Right ventricle myocardium inferior (tissue), 1 donor: ENCODE results near the gene SPATA24. TPM values are rescaled to one million over a fixed set of nuclear protein-coding genes. Genes with fewer than 3 reads are reported as not detected.
"Not testable (repeated sequence)": the region's sequence is repeated elsewhere in the genome, so short reads cannot be mapped to it uniquely, and the experiment has no call there.

Experiments used
- ATAC-seq: fragments of 200-7000 bp; cut with Tn5 transposase; one replicate; pipeline ENCODE4 v1.9.1; 2020; ENCODE audit warnings: mild to moderate bottlenecking, moderate library complexity
- DNase-seq: peaks from one replicate; pipeline ENCODE4 v3.0.0; 2021; ENCODE audit errors: missing footprints
- intact Hi-C: fragments of 100-400 bp; cut with DNase I; formaldehyde crosslinking; loops from one replicate; pipeline ENCODE4 v1.11.0; 2022
- long read RNA-seq: library from polyadenylated mRNA; unstranded; transcript quantifications from one replicate; pipeline ENCODE4 v2.0.0, GENCODE V29; 2021
- total RNA-seq: library from RNA; stranded (reverse); fragmentation: NEBNext Ultra II Directional; extraction: Animal tissue kit (Norgen Biotek cat#: 25700); gene quantifications from one replicate; pipeline ENCODE4 v1.2.1, GENCODE V29; 2021
- donor health status: DM: no; HTN: yes; CAD: no; lungs with severe emphysema.

The SPATA24 gene, protein sequence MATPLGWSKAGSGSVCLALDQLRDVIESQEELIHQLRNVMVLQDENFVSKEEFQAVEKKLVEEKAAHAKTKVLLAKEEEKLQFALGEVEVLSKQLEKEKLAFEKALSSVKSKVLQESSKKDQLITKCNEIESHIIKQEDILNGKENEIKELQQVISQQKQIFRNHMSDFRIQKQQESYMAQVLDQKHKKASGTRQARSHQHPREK
- 17.2 TPM for total RNA-seq
- long read RNA-seq, partial matches to known transcripts: 0 of 3 reads
- long read RNA-seq, other reads (novel, unspliced or antisense): 1 of 3 reads

GRCh38 chr5:139403787-139404483 is at the start of gene SPATA24:
SPATA24 (minus strand) TSS chr5:139404089; CDS start chr5:139404060, 29 bp downstream.
- intact Hi-C loops: no loop called here
- peak; percentile 100 for DNase-seq

GRCh38 chr5:139451878-139452660 is 48.2 kb upstream of the SPATA24 start:
- intact Hi-C loops: no loop called here
- ATAC-seq (no peak), DNase-seq (no peak)

More at GRCh38 chr5:139403787-139404483, at the start of gene SPATA24:
- peak; percentile 97 for ATAC-seq

DNA sequence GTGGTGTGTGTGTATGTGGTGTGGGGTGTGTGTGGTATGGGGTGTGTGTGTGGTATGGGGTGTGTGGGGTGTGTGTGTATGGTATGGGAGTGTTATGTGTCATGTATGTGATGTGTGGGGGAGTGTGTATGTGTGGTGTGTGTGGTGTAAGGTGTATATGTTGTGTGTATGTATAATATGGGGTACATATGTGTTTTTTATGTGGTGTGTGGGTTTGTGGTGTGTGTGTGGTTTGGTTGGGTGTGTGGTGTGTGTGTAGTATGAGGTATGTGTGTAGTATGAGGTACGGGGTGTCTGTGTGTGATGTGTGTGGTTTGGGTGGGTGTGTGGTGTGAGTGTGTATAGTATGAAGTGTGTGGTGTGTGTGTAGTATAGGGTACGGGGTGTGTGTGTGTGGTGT is 47.3 kb upstream of the SPATA24 start:
- no peak for ATAC-seq

DNA sequence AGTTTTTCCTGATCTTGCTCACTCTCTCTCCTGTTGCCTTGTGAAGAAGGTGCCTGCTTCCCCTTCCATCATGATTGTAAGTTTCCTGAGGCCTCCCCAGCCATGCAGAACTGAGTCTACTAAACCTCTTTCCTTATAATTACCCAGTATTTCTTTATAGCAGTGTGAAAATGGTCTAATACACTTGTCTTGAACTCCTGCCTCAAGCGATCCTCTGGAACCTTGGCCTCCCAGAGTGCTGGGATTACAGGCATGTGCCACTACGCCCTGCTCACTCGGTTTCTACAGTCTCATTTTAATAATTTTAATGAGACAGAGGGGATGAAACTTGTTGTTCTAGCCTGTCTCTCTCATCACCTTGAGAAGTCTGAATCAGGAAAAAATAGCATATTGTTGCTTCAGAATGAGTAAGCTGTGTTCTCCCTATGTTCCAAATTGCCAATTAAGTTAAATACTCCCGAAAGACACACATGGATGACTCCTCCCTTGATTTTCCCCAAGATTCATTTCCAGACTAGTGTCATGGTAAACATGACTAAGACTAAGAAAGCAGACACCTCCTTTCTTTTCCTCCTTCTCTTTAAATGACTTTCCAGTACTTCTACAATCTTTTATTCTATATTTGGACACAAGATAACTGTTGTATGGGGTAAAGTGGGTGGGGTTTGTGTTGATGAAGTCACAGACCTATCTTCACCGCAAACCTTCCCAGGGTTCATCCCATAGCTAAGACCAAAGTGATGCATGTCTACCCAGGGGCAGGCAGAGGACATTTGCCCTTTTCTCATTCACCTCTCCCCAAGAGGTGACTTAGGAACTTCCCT is 43.3 kb upstream of the SPATA24 start:
- ATAC-seq (no peak), DNase-seq (no peak)
- intact Hi-C loops: no loop called here

More for the DNA sequence above, 47.3 kb upstream of the SPATA24 start:
- intact Hi-C loops: no loop called here
- no peak for DNase-seq

DNA sequence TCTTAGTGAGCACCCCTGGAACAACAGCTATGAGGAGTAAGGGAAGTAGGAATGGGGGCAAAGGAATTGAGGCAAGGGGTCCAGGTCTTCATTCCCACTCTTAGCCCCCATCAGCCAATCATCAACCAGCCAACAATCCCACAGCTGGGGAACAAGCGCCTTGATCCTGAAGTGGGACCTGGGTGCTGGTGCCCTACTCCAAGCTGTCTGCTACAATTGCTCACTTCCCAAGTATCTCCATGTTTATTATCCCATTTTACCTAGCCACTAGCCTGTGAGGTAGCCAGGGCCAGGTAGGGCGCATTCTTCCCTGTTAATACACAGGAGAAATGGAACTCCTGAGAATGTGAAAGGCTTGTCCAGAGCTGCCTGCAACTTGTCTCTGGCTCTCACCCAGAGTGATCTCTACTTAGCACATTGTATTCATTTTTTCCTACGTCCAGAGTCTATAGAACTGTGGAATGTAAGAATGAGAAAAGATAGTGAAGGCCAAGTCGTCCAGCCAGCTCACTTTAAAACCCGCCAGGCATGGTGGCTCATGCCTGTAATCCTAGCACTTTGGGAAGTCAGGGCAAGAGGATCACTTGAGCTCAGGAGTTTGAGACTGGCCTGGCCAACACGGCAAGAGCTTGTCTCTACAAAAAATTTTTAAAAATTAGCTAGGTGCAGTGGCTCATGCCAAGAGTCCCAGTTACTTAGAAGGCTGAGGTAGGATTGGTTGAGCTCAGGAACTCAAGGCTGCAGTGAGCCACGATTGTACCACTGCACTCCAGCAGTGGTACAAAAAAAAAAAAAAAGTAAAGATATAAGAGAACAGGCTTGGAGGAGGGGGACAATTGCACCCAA is 41.7 kb upstream of the SPATA24 start:
- intact Hi-C loops: no loop called here
- ATAC-seq (peak; percentile 34), DNase-seq (no peak)

DNA sequence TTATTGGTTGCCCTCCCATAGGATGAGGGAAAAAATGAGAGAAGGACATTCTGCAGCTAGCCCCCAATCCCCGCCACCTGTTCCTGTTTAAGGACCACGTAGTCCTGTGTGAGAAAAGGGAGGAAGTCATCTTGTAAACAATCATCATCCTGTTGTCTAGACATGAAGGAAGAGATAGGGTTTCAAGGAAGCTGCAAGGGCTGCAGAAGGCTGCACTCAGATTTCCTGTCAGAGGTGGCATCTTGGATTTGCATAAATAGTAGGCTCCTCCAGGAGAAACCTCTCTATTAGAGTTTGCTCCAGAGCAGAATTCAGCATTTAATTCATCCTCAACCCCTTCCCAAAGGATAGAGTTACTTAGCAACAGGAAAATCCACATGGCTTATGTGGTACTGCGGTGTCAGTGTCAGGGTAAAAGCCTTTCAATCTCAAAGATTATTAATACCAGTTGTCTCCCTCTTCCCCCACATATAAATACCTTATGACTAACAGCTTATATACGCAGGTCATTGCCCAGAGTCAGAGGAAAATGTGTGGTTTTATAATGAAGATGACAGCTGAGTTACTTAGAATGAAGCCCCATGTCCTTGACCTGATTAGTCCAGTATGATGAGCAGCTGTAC is 40.1 kb upstream of the SPATA24 start:
- ATAC-seq (no peak), DNase-seq (no peak)
- intact Hi-C loops: no loop called here

- intact Hi-C loops, ATAC-seq: not testable (repeated sequence)
These were observed 36.5 kb upstream of the SPATA24 start for GRCh38 chr5:139440416-139440815.

GRCh38 chr5:139439013-139439903 is 35.4 kb upstream of the SPATA24 start, which contains the start of gene DNAJC18:
DNAJC18 (minus strand) TSS chr5:139439525; CDS start chr5:139439445, 80 bp downstream.
- DNase-seq (peak; percentile 98), ATAC-seq (peak; percentile 99)
- intact Hi-C loops: loop anchor here (1.0 to 5.0 kb wide), 2 partner anchors 43 to 79 kb away; partner anchors contain the start of gene STING1

More at GRCh38 chr5:139440416-139440815, 36.5 kb upstream of the SPATA24 start:
- DNase-seq: not testable (repeated sequence)

- intact Hi-C loops: loop anchor here (1.0 to 5.0 kb wide), 2 partner anchors 44 to 80 kb away; partner anchors contain the start of gene STING1
- no peak for DNase-seq
- ATAC-seq: no peak
These were observed 34.8 kb upstream of the SPATA24 start for GRCh38 chr5:139438707-139439012.

GRCh38 chr5:139435676-139436075 is 31.8 kb upstream of the SPATA24 start:
- intact Hi-C loops: loop anchor here (5.0 kb wide), 1 partner anchor 47 kb away; the partner anchor contains the start of gene STING1
- DNase-seq (no peak), ATAC-seq (no peak)

DNA sequence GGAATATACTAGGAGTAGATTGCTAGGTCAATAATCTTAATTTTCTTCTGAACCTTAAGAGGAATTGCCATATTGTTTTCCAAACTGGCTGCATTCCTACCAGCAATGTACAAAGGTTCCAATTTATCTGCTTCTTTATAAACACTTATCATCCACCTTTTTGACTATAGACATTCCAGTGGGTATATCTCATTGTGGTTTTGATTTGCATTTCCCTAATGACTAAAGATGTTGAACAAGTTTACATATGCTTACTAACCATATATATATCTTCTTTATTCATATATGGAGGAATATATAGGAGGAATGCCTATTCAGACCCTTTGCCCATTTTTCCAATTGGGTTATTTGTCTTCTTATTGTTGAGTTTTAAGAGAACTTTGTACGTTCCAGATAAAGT is 27.8 kb upstream of the SPATA24 start:
- DNase-seq (no peak), ATAC-seq (no peak)
- intact Hi-C loops: no loop called here

- intact Hi-C loops: no loop called here
- DNase-seq (no peak), ATAC-seq (no peak)
These were observed 26.1 kb upstream of the SPATA24 start for GRCh38 chr5:139430015-139430414.

GRCh38 chr5:139426203-139426885 is 22.5 kb upstream of the SPATA24 start:
- intact Hi-C loops: no loop called here
- DNase-seq: no peak
- no peak for ATAC-seq

- intact Hi-C loops: no loop called here
These were observed 21.6 kb upstream of the SPATA24 start for GRCh38 chr5:139425497-139425896.

GRCh38 chr5:139422307-139422893 is 18.5 kb upstream of the SPATA24 start:
- no peak for ATAC-seq

More at GRCh38 chr5:139425497-139425896, 21.6 kb upstream of the SPATA24 start:
- no peak for DNase-seq
- ATAC-seq: no peak

More at GRCh38 chr5:139422307-139422893, 18.5 kb upstream of the SPATA24 start:
- intact Hi-C loops: loop anchor here (1.0 kb wide), 1 partner anchor 91 kb away; no protein-coding TSS in a partner anchor
- DNase-seq: no peak
